HepG2 (cell line): ENCODE measurements around the gene RPTOR. TPM values are rescaled to one million over a fixed set of nuclear protein-coding genes. Genes with fewer than 3 reads are reported as not detected.

ENCODE experiments used
- ATAC-seq: fragments of 200-7000 bp; cut with Tn5 transposase; 3 replicates; pipeline ENCODE4 v1.9.1; 2020; ENCODE audit warnings: mild to moderate bottlenecking, moderate library complexity
- BruUV-seq: library from RNA; stranded (reverse); fragments of 400-500 nt; replicated peaks from 2 replicates; lab custom pipeline; 2021; lab: Mats Ljungman, UMichigan
- CTCF ChIA-PET: fragments of 300-600 bp; formaldehyde crosslinking; extraction: SDS; loops from one replicate; lab custom pipeline; 2021; ENCODE audit warnings: low total read pairs, inconsistent platforms, low intra/inter-chr PET ratio; lab: Yijun Ruan, JAX
- POLR2A ChIA-PET: fragments of 350-600 bp; sonication (Branson Sonifier 250); formaldehyde crosslinking; loops from one replicate; lab custom pipeline; 2020; ENCODE audit warnings: antibody characterized with exemption, inconsistent platforms; lab: Yijun Ruan, JAX
- DNase-seq: peaks from one replicate; pipeline ENCODE4 v3.0.0-alpha.2; 2015; ENCODE audit warnings: low spot score
- FAIRE-seq: peaks from 3 replicates; lab custom pipeline; 2011; peaks lifted over from hg19 to GRCh38; lab: Jason Lieb, UNC
- H2AFZ ChIP-seq: one replicate; pipeline ENCODE4 v1.6.1; 2011; ENCODE audit warnings: low read length, inconsistent platforms
- H3K27ac ChIP-seq: fragments of 300-600 bp; 3 replicates; pipeline ENCODE4 v1.8.0; 2011; ENCODE audit warnings: mixed run types, mild to moderate bottlenecking, mixed read lengths, low read length, inconsistent platforms; ENCODE audit not compliant: insufficient read depth; ENCODE audit errors: extremely low read length
- H3K27me3 ChIP-seq, 2 experiments: fragments of 200-600 bp in 1 of 2; 2 replicates in 1 of 2; 3 replicates in 1 of 2; pipeline versions ENCODE4 v1.6.0 to v1.8.0; 2011; ENCODE audit warnings: low read length in 2 of 2, mild to moderate bottlenecking in 2 of 2, moderate library complexity in 2 of 2, inconsistent platforms in 1 of 2; ENCODE audit not compliant: insufficient read depth in 2 of 2, control insufficient read depth in 1 of 2
- H3K36me3 ChIP-seq, 2 experiments: fragments of 200-600 bp in 1 of 2; replicated peaks in 1 of 2; 2 replicates in 1 of 2; 3 replicates in 1 of 2; pipeline versions ENCODE4 v1.5.1 to v1.8.0; 2011; ENCODE audit warnings: low read length in 2 of 2, inconsistent platforms in 1 of 2; ENCODE audit not compliant: insufficient read depth in 2 of 2, control insufficient read depth in 1 of 2
- H3K4me1 ChIP-seq: 2 replicates; pipeline ENCODE4 v1.5.1; 2012; ENCODE audit warnings: low read length, inconsistent platforms; ENCODE audit not compliant: insufficient read depth
- H3K4me2 ChIP-seq: 2 replicates; pipeline ENCODE4 v1.6.0; 2011; ENCODE audit warnings: low read depth, low read length, inconsistent platforms
- H3K4me3 ChIP-seq, 3 experiments: fragments of 200-600 bp in 1 of 3; sonication (generic), shearing (Covaris generic) in 1 of 3; replicated peaks in 1 of 3; 2 replicates each; pipeline ENCODE4 v1.5.1; 2011 to 2016; ENCODE audit warnings: low read length in 3 of 3, inconsistent platforms in 2 of 3, low read depth in 2 of 3, mild to moderate bottlenecking in 2 of 3, control low read depth in 1 of 3, mixed read lengths in 1 of 3; ENCODE audit not compliant: insufficient read depth in 1 of 3
- H3K79me2 ChIP-seq: one replicate; pipeline ENCODE4 v1.6.1; 2011; ENCODE audit warnings: low read length, inconsistent platforms; ENCODE audit not compliant: insufficient read depth
- H3K9ac ChIP-seq: 2 replicates; pipeline ENCODE4 v1.6.0; 2011; ENCODE audit warnings: mild to moderate bottlenecking, low read depth, low read length, inconsistent platforms; ENCODE audit not compliant: insufficient read depth
- H3K9me3 ChIP-seq: 2 replicates; pipeline ENCODE4 v1.5.1; 2012; ENCODE audit warnings: mild to moderate bottlenecking, low read length
- H4K20me1 ChIP-seq: 2 replicates; pipeline ENCODE4 v1.6.0; 2011; ENCODE audit warnings: inconsistent platforms, mild to moderate bottlenecking, low read length, moderate library complexity; ENCODE audit not compliant: insufficient read depth
- AGO2 ChIP-seq: fragments of 200-400 bp; formaldehyde crosslinking; optimal IDR thresholded peaks from 2 replicates; pipeline ENCODE3; 2017; ENCODE audit warnings: mild to moderate bottlenecking, low read depth, low read length, moderate library complexity
- CC2D1A ChIP-seq: sonication (generic); formaldehyde crosslinking; IDR thresholded peaks from 2 replicates; pipeline ENCODE4 v1.8.1; 2023; ENCODE audit warnings: mild to moderate bottlenecking, missing genetic modification reagents
- HHEX ChIP-seq: IDR thresholded peaks from 2 replicates; pipeline ENCODE4 v1.6.1; 2016; ENCODE audit warnings: control low read depth
- NFRKB ChIP-seq: fragments of 450-650 bp; IDR thresholded peaks from 2 replicates; pipeline ENCODE4 v1.6.1; 2017
- SP2 ChIP-seq: sonication (generic); formaldehyde crosslinking; IDR thresholded peaks from 2 replicates; pipeline ENCODE4 v1.5.1; 2020; ENCODE audit warnings: mild to moderate bottlenecking, missing genetic modification reagents
- SYNCRIP ChIP-seq: fragments of 200-400 bp; formaldehyde crosslinking; IDR thresholded peaks from 2 replicates; pipeline ENCODE4 v1.6.1; 2018; ENCODE audit warnings: mild to moderate bottlenecking, low read depth, low read length; ENCODE audit not compliant: insufficient read depth
- ZNF431 ChIP-seq: sonication (generic); formaldehyde crosslinking; IDR thresholded peaks from 2 replicates; pipeline ENCODE4 v1.9.0; 2022; ENCODE audit warnings: missing genetic modification reagents, low read depth, mild to moderate bottlenecking, borderline replicate concordance
- WGBS: methylation state at CpG from one replicate; pipeline ENCODE4 v1.1.6; 2017; ENCODE audit warnings: low lambda C conversion rate; 5-methylcytosine and 5-hydroxymethylcytosine counted together
- in situ Hi-C: cut with HindIII; loops from 2 replicates; pipeline ENCODE4 v1.10.0; 2017; ENCODE audit warnings: low pct_unique_long_range_greater_than_20kb; ENCODE audit not compliant: extremely low pct_ligation_motif_present
- intact Hi-C: fragments of 100-400 bp; cut with micrococcal nuclease; formaldehyde crosslinking; loops from one replicate; pipeline ENCODE4 v1.10.0; 2022; ENCODE audit not compliant: unreplicated experiment
- polyA plus RNA-seq, 8 experiments: library from polyadenylated mRNA; depleted of rRNA in 3 of 8; stranded (reverse) in 7 of 8; unstranded in 1 of 8; fragments of >200 nt; fragmentation: Illumina TruSeq in 4 of 8; extraction: Trizol in 4 of 8; gene quantifications; 2 replicates each; pipeline versions ENCODE4 v1.2.1 to v1.2.3, GENCODE V29; 2011 to 2016; ENCODE audit warnings: low read depth in 4 of 8, missing spikeins in 1 of 8, mixed read lengths in 1 of 8; ENCODE audit not compliant: insufficient read depth in 1 of 8
- total RNA-seq, 5 experiments: library from RNA; depleted of rRNA; stranded (reverse); fragments of >200 nt; fragmentation: Illumina TruSeq; extraction: Trizol; gene quantifications; 2 replicates each; pipeline ENCODE4 v1.2.3, GENCODE V29; 2016; ENCODE audit warnings: low read depth in 1 of 5
- TF ChIP-seq, protein P1 (sequence below): sonication (generic); formaldehyde crosslinking; IDR thresholded peaks from 2 replicates; pipeline ENCODE4 v1.5.0; 2020; ENCODE audit warnings: missing genetic modification reagents

RPTOR gene
- total and polyA plus RNA-seq, 2 of the 13 experiments (the other 11 are each of a cell fraction or from before 2014, with no cell fraction given) = 6.6 to 25.3 TPM

DNA sequence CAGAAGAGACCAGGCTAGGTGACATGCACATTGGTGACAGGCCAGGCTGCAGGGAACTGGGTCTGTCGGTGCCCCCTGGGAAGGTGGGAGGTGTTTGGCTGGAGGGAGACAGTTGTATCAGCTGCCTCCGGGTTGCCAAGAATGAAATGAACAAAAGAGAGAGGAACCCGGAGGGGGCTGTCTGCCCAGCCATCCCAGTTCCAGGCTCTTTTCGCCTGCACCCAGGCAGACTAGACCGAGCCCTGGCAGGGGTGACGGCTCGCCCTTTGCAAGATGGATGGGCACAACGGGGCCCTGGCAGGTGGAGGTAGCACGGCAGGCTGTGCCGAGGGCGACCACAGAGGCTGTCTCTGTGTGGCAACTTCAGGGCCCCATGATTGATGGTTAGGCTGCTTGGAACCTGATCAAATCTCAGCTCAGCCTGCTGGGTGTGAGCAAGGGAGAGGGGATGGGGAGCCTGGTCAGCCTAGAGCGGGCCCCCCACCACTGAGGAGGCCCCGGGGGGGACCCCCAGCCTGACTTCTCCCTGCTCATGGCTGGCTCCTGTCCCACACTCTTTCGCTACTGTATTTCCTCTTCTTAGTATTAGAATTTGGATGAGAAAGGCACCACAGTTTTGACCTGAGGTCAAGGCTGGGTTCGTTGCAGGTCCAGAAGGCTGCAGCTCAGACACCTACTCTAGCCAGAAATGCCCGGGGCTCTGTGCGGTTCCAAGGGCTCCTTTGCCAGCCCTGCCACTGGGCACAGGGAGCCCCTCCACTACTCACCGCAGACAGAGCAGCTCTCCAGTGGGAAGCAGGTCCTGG is 328.1 kb downstream of the RPTOR start:
- no peak overlapping the region for H3K27ac ChIP-seq
- no peak overlapping the region for H3K9ac ChIP-seq
- DNase-seq (no peak), ATAC-seq (no peak), FAIRE-seq (no peak)
- WGBS = 96% methylated on average over 18 of the region's 18 CpGs
- ChIA-PET CTCF (no interaction called here), POLR2A (no interaction called here)
- intact Hi-C loops = no loop called here
- H3K9me3 ChIP-seq = no peaks in the 10 kb centered on the region
- H3K4me2 ChIP-seq = no peak overlapping the region
- H3K36me3 ChIP-seq = peaks cover 18 to 23% of the 10 kb centered on the region in 2 experiments; a peak in 4 of 5 replicates
- H3K4me1 ChIP-seq = peaks cover 7% of the 10 kb centered on the region
- no peaks in the 10 kb centered on the region for H4K20me1 ChIP-seq
- H3K4me3 ChIP-seq = no peak overlapping the region
- H3K79me2 ChIP-seq = no peaks in the 10 kb centered on the region
- in situ Hi-C loops = no loop called here
- no peak overlapping the region for H2AFZ ChIP-seq
- TF ChIP-seq SYNCRIP (no peak), ZNF431 (CRISPR knock-in tag) (no peak), CC2D1A (CRISPR knock-in tag) (no peak), AGO2 (peak; percentile 42), SP2 (CRISPR knock-in tag) (no peak), HHEX (no peak), NFRKB (no peak)
- TF ChIP-seq, protein P1, sequence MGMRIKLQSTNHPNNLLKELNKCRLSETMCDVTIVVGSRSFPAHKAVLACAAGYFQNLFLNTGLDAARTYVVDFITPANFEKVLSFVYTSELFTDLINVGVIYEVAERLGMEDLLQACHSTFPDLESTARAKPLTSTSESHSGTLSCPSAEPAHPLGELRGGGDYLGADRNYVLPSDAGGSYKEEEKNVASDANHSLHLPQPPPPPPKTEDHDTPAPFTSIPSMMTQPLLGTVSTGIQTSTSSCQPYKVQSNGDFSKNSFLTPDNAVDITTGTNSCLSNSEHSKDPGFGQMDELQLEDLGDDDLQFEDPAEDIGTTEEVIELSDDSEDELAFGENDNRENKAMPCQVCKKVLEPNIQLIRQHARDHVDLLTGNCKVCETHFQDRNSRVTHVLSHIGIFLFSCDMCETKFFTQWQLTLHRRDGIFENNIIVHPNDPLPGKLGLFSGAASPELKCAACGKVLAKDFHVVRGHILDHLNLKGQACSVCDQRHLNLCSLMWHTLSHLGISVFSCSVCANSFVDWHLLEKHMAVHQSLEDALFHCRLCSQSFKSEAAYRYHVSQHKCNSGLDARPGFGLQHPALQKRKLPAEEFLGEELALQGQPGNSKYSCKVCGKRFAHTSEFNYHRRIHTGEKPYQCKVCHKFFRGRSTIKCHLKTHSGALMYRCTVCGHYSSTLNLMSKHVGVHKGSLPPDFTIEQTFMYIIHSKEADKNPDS = no peak
- no peaks in the 10 kb centered on the region for H3K27me3 ChIP-seq
- BruUV-seq = no TSS peak
